ENCODE data around the gene UNK.

GRCh38 chr17:75752405-75752709, 32.2 kb upstream of the UNK start:
- no peak for TF ChIP-seq CTCF (conservative IDR thresholded peaks at IDR 0.05; ENCODE audit: low read length)
- no peak for TF ChIP-seq EZH2phosphoT487 (IDR thresholded peaks at IDR 0.05; ENCODE audit: borderline replicate concordance, low read depth, low read length)

Data from OCI-LY7 (cell line).